ENCODE data around the gene LRP1B. TPM values are rescaled to one million over a fixed set of nuclear protein-coding genes. Genes with fewer than 3 reads are reported as not detected.

The LRP1B gene
- total and polyA plus RNA-seq, 2 donors (not counting 1 experiment from before 2014, with no cell fraction given) = under 0.01 to 0.01 TPM

- H3K9me3 ChIP-seq (ENCODE audit: control insufficient read depth, insufficient read depth, low read depth, low read length) = no peaks in the 10 kb centered on the region
- no peaks in the 10 kb centered on the region for H3K36me3 ChIP-seq (ENCODE audit: control insufficient read depth, insufficient read depth, low read length)
- no peak for DNase-seq (ENCODE audit: low read depth in 2 of 2)
- no peaks in the 10 kb centered on the region for H3K4me1 ChIP-seq (ENCODE audit: control insufficient read depth, extremely low read depth, insufficient read depth, low read length)
- no peaks in the 10 kb centered on the region for H4K20me1 ChIP-seq (ENCODE audit: control insufficient read depth, extremely low read depth, insufficient read depth, low read length)
- no peaks in the 10 kb centered on the region for H3K79me2 ChIP-seq (ENCODE audit: control insufficient read depth, insufficient read depth, low read length)
- H3K27me3 ChIP-seq (ENCODE audit: control insufficient read depth, insufficient read depth, low read length) = no peaks in the 10 kb centered on the region
- no peak overlapping the region for H2AFZ ChIP-seq (ENCODE audit: low read length)
- no peak overlapping the region for H3K4me2 ChIP-seq (ENCODE audit: extremely low read depth, insufficient read depth, low read length)
- H3K27ac ChIP-seq (ENCODE audit: insufficient read depth, low read length) = no peak overlapping the region
- H3K9ac ChIP-seq (ENCODE audit: insufficient read depth, low read length) = no peak overlapping the region
- TF ChIP-seq EZH2 (IDR thresholded peaks at IDR 0.05; ENCODE audit: low read length, missing control alignments) = no peak
- TF ChIP-seq CTCF (conservative IDR thresholded peaks at IDR 0.05 in 1 of 2, IDR thresholded peaks at IDR 0.05 in 1 of 2; ENCODE audit: low read depth in 1 of 2, low read length in 2 of 2) = no peak
- H3K4me3 ChIP-seq (replicated peaks in 1 of 4; ENCODE audit: control extremely low read depth in 1 of 4, insufficient read depth in 1 of 4, low read depth in 3 of 4, low read length in 4 of 4) = no peak overlapping the region
These were observed 1887.9 kb downstream of the LRP1B start for GRCh38 chr2:140242889-140243288.

DNA sequence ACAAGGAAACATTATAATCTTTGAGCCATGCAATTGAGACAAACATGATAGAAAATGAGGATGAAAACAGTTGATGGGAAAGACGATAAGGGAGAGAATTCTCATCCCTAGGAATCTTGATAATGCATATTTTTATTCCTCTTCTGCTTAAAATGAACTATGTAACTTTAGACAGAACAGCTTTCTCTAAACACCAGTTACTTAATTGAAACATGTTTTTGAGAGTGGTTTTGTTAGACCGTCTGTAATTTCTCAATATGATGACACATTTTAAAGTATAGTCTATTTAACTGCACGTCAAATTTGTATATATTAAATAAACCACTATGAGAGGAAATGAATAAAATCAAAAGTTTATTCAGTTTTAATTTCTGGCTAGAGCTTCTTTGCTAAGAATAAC is 1896.7 kb downstream of the LRP1B start:
- Histone ChIP-seq H3K4me2 (ENCODE audit: extremely low read depth, insufficient read depth, low read length) (no peak overlapping the region), H3K9ac (ENCODE audit: insufficient read depth, low read length) (no peak overlapping the region), H4K20me1 (ENCODE audit: control insufficient read depth, extremely low read depth, insufficient read depth, low read length) (no peaks in the 10 kb centered on the region), H3K79me2 (ENCODE audit: control insufficient read depth, insufficient read depth, low read length) (no peaks in the 10 kb centered on the region), H3K9me3 (ENCODE audit: control insufficient read depth, insufficient read depth, low read depth, low read length) (no peaks in the 10 kb centered on the region), H3K4me1 (ENCODE audit: control insufficient read depth, extremely low read depth, insufficient read depth, low read length) (no peaks in the 10 kb centered on the region), H3K36me3 (ENCODE audit: control insufficient read depth, insufficient read depth, low read length) (no peaks in the 10 kb centered on the region), H2AFZ (ENCODE audit: low read length) (no peak overlapping the region), H3K4me3 (replicated peaks in 1 of 4; ENCODE audit: control extremely low read depth in 1 of 4, insufficient read depth in 1 of 4, low read depth in 3 of 4, low read length in 4 of 4) (no peak overlapping the region), H3K27me3 (ENCODE audit: control insufficient read depth, insufficient read depth, low read length) (no peaks in the 10 kb centered on the region), H3K27ac (ENCODE audit: insufficient read depth, low read length) (no peak overlapping the region)
- TF ChIP-seq EZH2 (IDR thresholded peaks at IDR 0.05; ENCODE audit: low read length, missing control alignments) = no peak
- no peak for TF ChIP-seq CTCF (conservative IDR thresholded peaks at IDR 0.05 in 1 of 2, IDR thresholded peaks at IDR 0.05 in 1 of 2; ENCODE audit: low read depth in 1 of 2, low read length in 2 of 2)
- DNase-seq (ENCODE audit: low read depth in 2 of 2) = peak in 1 of 2 donors; percentile 86

DNA sequence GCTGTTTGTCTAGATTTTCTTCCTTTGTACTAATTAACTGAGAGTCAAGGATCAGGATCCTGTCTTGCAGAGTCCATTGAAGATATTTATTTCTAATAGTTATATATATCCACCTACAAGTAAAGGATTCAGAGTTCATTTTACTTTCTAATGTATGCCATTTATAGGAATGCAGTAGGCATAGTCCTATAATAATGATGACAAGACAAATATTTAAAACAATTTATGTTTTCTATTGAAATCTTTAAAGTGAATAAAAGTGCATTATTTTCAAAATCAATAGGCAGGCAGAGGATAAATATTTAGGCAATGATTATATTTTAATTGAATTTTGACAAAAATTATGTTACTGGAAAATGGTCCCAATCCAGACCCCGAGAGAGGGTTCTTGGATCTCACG is 1919.9 kb downstream of the LRP1B start:
- Histone ChIP-seq H4K20me1 (ENCODE audit: control insufficient read depth, extremely low read depth, insufficient read depth, low read length) (no peaks in the 10 kb centered on the region), H3K9ac (ENCODE audit: insufficient read depth, low read length) (no peak overlapping the region), H3K4me2 (ENCODE audit: extremely low read depth, insufficient read depth, low read length) (no peak overlapping the region), H2AFZ (ENCODE audit: low read length) (no peak overlapping the region), H3K27ac (ENCODE audit: insufficient read depth, low read length) (no peak overlapping the region), H3K36me3 (ENCODE audit: control insufficient read depth, insufficient read depth, low read length) (no peaks in the 10 kb centered on the region), H3K27me3 (ENCODE audit: control insufficient read depth, insufficient read depth, low read length) (no peaks in the 10 kb centered on the region), H3K9me3 (ENCODE audit: control insufficient read depth, insufficient read depth, low read depth, low read length) (no peaks in the 10 kb centered on the region), H3K79me2 (ENCODE audit: control insufficient read depth, insufficient read depth, low read length) (no peaks in the 10 kb centered on the region), H3K4me3 (replicated peaks in 1 of 4; ENCODE audit: control extremely low read depth in 1 of 4, insufficient read depth in 1 of 4, low read depth in 3 of 4, low read length in 4 of 4) (no peak overlapping the region), H3K4me1 (ENCODE audit: control insufficient read depth, extremely low read depth, insufficient read depth, low read length) (no peaks in the 10 kb centered on the region)
- no peak for DNase-seq (ENCODE audit: low read depth in 2 of 2)
- TF ChIP-seq CTCF (conservative IDR thresholded peaks at IDR 0.05 in 1 of 2, IDR thresholded peaks at IDR 0.05 in 1 of 2; ENCODE audit: low read depth in 1 of 2, low read length in 2 of 2) (no peak), EZH2 (IDR thresholded peaks at IDR 0.05; ENCODE audit: low read length, missing control alignments) (no peak)

Data from fibroblast of lung (primary cell).